HG02623 (cell line): ENCODE data around the gene TPSG1.
"Not testable (repeated sequence)": the region's sequence is repeated elsewhere in the genome, so short reads cannot be mapped to it uniquely, and the experiment has no call there.

Experiments
- ATAC-seq: cut with Tn5 transposase; IDR thresholded peaks from one replicate; pipeline ENCODE4 v1.9.1; 2021; ENCODE audit warnings: moderate library complexity; ENCODE audit not compliant: unreplicated experiment

The TPSG1 gene

GRCh38 chr16:1232049-1232748, 7.1 kb upstream of the TPSG1 start:
- ATAC-seq = not testable (repeated sequence)

- not testable (repeated sequence) for ATAC-seq
Measured at GRCh38 chr16:1231301-1231700, 6.2 kb upstream of the TPSG1 start.

- not testable (repeated sequence) for ATAC-seq
Measured at GRCh38 chr16:1230471-1231212, 5.6 kb upstream of the TPSG1 start.

GRCh38 chr16:1230084-1230470, 5.0 kb upstream of the TPSG1 start, which contains the start of gene TPSB2:
TSS of gene TPSB2 (minus strand) at chr16:1230184. CDS start at chr16:1229951, 233 bp downstream.
- ATAC-seq = not testable (repeated sequence)

GRCh38 chr16:1229476-1229875, 4.4 kb upstream of the TPSG1 start:
- ATAC-seq = not testable (repeated sequence)

GRCh38 chr16:1228227-1228626, 3.2 kb upstream of the TPSG1 start:
- ATAC-seq = not testable (repeated sequence)

GRCh38 chr16:1226692-1227091, 1.6 kb upstream of the TPSG1 start:
- not testable (repeated sequence) for ATAC-seq

GRCh38 chr16:1225728-1226311, 752 bp upstream of the TPSG1 start:
- not testable (repeated sequence) for ATAC-seq

- no peak for ATAC-seq
Measured at GRCh38 chr16:1224558-1224957, 510 bp downstream of the TPSG1 start.

GRCh38 chr16:1223355-1224214, 1.5 kb downstream of the TPSG1 start:
- ATAC-seq = no peak

GRCh38 chr16:1222553-1223354, 2.3 kb downstream of the TPSG1 start:
- ATAC-seq = no peak

GRCh38 chr16:1221628-1222552, 3.2 kb downstream of the TPSG1 start:
- ATAC-seq = no peak

GRCh38 chr16:1220841-1221627, 4.0 kb downstream of the TPSG1 start:
- ATAC-seq = no peak

GRCh38 chr16:1220098-1220728, 4.9 kb downstream of the TPSG1 start:
- no peak for ATAC-seq

- ATAC-seq = no peak
Measured at GRCh38 chr16:1218930-1219611, 6.0 kb downstream of the TPSG1 start.

GRCh38 chr16:1218061-1218929, 6.8 kb downstream of the TPSG1 start:
- no peak for ATAC-seq
